Gastrocnemius medialis (tissue), 4 donors: ENCODE results near the gene RAB40C.

Experiments
- CTCF ChIP-seq, 5 experiments: fragments of 450-650 bp in 3 of 5; fragments of 200-600 bp in 2 of 5; sonication (generic) in 2 of 5; IDR thresholded peaks in 4 of 5; conservative IDR thresholded peaks in 1 of 5; 1 replicate in 4 of 5; 2 replicates in 1 of 5; pipeline ENCODE4 v1.5.1; 2016 to 2019; ENCODE audit warnings: antibody characterized with exemption in 5 of 5, mild to moderate bottlenecking in 3 of 5, moderate library complexity in 3 of 5
- POLR2A ChIP-seq, 2 donors: fragments of 450-650 bp; IDR thresholded peaks; one replicate each; pipeline ENCODE4 v1.6.1; 2017; ENCODE audit warnings: antibody characterized with exemption in 2 of 2, mild to moderate bottlenecking in 2 of 2, moderate library complexity in 2 of 2

- TF ChIP-seq CTCF (IDR thresholded peaks at IDR 0.05 in 4 of 5, conservative IDR thresholded peaks at IDR 0.05 in 1 of 5): no peak
- TF ChIP-seq POLR2A (IDR thresholded peaks at IDR 0.05): no peak
These were observed 57.5 kb downstream of the RAB40C start for GRCh38 chr16:647173-647902.
